GM19438 (cell line): ENCODE data around the gene FNBP1.

Experiments
- ATAC-seq: cut with Tn5 transposase; IDR thresholded peaks from one replicate; pipeline ENCODE4 v1.9.1; 2021; ENCODE audit warnings: low read depth; ENCODE audit not compliant: unreplicated experiment

Gene FNBP1

DNA sequence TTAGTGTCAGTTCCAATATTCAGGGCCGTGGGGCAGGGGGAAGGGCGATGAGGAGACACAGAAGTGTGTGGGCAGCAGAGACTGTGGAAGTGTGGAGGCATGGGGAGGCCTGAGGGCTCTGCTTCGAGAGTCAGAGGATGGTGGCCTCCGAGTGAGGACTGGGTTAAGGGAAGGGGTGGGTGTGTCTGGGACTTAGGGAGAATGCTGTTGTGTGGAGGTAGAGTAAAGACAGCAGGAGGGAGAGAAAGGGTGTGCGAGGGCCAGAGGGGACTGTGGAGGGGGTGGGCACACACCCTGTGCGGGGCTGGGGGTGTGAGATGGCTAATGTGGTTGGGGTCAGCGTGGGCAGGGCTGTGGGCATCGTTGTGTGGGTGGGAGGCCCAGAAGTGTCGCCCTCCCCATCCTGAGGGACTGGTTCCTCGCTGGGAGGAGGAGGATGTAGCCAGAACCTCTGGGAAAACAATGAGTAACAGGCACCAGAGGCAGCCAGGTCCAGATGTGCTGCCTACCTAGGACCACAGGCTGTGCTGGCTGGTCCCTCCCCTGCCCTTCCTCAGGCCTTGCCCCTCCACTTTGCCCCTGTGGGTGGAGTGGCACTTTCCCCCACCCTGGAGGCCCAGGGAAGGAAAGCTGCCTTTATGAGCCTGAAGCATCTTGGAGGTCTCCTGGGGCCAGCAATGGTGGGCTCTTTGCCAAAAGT is 203.5 kb downstream of the FNBP1 start:
- ATAC-seq, result no peak

DNA sequence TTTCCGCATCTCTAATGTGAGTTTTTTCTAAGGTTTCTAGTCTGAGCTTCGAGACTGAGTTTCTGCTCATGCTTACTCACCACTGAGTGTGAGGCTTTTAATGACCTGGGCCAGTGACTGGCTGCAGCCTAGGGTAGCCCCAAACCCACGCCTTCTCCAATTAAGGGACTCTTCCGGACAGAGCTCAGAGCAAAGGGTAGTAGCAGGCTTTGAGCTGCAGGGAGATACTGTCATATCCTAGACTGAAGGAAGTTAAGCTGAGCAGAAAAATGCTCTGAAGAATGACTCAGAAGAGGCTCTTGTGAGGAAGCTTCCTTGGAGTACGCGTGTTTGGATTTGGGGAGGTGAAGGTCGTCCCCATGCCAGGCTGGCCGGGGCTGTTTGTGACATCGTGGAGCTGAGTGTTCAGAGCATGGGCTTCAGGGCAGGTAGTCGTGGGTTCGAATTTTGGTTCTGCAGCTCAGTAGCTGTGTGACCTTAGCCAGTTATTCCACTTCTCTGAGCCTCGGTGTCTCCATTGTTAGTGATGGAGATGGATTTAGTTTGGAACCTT is 204.2 kb downstream of the FNBP1 start:
- no peak for ATAC-seq
